Measurements from ENCODE around the gene KLK5. TPM values are rescaled to one million over a fixed set of nuclear protein-coding genes. Genes with fewer than 3 reads are reported as not detected.

KLK5 gene, protein sequence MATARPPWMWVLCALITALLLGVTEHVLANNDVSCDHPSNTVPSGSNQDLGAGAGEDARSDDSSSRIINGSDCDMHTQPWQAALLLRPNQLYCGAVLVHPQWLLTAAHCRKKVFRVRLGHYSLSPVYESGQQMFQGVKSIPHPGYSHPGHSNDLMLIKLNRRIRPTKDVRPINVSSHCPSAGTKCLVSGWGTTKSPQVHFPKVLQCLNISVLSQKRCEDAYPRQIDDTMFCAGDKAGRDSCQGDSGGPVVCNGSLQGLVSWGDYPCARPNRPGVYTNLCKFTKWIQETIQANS
- not detected in 2 replicates for total RNA-seq

DNA sequence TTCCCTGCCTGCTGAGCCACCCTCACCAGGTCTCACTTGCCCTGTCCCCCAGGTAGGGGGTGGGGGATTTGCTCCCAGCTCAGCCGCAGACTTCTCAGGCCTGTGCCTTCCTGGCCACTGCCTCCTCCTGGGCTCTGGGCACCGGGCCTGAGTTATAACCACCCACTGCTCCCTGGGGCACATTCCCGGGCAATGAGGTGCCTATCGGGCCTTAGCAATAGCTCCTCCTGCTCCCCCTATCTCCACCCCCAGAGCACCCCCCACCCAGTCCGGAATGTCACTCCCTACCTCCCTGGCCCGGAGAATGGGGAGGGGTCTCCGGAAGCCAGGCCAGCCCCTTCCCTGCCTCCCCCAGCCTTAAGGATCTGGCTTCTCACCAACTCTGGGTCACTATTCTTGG lies at the start of gene KLK5:
Gene KLK5 (minus strand): TSS at position 129 of the 400 bp plus-strand sequence. CDS start 381 bp downstream, outside the sequence.

DNA sequence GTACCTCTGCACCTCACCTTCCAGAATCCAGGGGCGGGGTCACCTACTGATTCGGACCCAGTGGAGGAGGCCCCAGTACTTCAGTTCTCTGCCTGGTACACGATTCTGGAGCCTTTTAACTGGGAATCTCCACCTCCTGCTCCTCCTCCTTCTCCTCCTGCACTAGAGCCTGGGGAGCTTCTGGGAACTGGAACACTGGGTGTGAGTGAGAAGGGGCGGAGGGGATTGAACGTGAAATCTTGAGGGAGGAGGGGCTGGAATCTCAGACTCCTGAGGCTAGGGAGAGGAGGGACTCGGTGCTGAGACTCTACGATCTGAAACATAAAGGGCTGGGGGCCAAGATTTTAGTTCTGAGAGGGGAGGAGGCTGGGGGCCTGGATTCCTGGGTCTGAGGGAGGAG lies 48.7 kb upstream of the KLK5 start, which contains the start of gene KLK8:
Gene KLK8 (minus strand): TSS at position 90 of the 400 bp plus-strand sequence. CDS start 437 bp downstream, outside the sequence.

DNA sequence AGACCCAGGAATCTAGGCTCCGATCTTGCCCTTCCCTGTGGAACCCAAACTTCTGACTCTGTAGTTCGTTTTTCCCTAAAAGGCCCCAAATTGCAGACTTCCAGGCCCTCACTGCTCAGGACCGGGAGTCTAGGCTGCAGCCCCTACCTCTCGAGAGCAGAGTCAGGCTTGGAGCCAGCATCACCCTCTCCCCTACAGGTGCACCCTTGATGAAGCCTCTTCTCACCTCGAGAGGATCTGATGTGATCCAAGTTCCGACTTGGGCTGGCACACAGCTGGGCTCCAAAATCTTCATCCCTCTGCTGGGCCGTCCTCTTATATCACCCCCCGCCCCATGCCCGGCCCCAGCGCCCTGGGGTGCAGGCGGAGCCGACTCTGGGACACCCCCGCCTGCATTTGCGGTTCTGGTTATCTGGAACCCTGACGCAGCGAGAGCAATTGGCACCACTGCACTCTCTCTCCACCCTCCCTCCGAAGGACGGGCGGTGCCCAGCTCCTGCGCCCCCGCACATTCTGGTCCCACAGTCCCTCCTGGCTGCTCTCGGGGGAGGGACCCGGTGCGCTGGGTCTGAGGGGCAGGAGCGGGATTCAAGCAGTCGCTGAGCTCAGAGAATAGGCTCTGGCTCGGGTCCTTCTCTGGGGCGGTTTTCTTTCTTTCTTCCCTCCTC lies 30.9 kb upstream of the KLK5 start, which contains the start of gene KLK7:
Gene KLK7 (minus strand): TSS at position 293 of the 668 bp plus-strand sequence. CDS start 1,518 bp downstream, outside the sequence.

DNA sequence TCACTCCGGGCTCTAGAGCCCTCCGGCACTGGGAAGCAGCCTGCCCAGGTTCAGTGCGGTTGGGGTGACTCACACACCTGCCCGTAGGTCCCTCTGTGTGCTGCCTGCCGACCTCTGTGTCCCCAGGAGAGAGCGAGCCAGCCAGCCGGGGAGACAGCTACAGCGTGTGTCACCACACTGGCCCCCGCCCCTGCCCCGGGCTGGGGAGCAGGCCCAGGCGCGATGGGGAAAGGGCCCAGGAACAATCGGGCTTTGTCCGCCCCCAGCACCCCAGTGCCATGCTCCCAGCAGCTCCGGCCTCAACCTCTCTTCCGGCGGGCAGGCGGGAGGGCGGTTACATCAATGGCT lies 16.5 kb upstream of the KLK5 start, which contains the start of gene KLK6:
Gene KLK6 (minus strand): TSS at position 179 of the 348 bp plus-strand sequence. CDS start 1,487 bp downstream, outside the sequence.

DNA sequence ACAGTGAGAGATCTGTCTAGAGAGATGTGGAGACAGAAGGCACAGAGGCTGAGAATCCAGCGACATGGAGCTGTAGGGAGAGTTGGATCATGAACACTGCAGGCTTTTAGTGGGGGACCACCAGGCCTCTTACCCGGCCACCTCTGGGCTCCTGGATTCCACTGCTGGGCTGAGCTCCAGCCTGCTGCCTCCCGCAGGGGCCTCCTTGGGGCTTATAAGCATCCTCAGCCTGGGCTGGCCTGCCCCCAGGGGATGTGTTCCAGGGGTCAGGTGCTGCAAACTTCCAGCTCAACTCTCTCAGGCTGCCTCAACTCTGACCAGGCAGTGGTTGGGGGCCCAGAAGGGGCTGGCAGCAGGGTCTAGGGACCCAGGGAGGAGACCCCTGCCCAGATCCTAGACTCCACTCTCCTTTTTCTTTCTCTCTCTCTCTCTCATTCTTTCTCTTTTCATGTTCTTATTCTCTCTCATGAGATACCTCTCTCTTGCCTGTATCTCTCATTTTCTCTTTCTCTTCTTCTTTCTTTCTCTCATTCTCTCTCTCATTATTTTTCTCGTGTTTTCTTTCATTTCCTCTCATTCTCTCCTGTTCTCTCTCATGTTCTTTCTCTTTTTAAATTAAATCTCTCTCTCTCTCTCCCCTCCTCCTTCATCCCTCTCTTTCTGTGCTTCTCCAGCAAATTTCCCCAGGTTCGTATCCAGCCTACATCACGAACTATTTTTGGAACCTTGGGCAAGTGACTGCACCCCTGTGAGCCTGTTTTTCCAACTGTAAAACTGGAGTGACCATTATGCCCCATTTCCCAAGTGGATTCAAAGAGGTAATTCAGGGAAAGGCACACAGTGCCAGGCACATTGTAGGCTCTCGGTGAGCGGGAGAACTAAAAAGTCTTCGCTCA lies 41.4 kb downstream of the KLK5 start, which contains the start of gene KLK4:
Gene KLK4 (minus strand): TSS at position 190 of the 896 bp plus-strand sequence. CDS start 657 bp downstream, outside the sequence.

Other genes with a start within 250 kb of the KLK5 start
- 2.1 and 5.7 TPM in 2 replicates for gene SHANK1, start 233.2 kb downstream of the KLK5 start, total RNA-seq
- 26.0 and 68.1 TPM in 2 replicates for gene CLEC11A, start 229.7 kb downstream of the KLK5 start, total RNA-seq
- not detected in 2 replicates for gene GPR32, start 182.6 kb downstream of the KLK5 start, total RNA-seq
- not detected in 2 replicates for gene ACP4, start 162.6 kb downstream of the KLK5 start, total RNA-seq
- not detected in 2 replicates for gene KLK1, start 129.3 kb downstream of the KLK5 start, total RNA-seq
- not detected in 2 replicates for gene KLK15, start 119.5 kb downstream of the KLK5 start, total RNA-seq
- not detected in 2 replicates for gene KLK3, start 98.1 kb downstream of the KLK5 start, total RNA-seq
- not detected in 2 replicates for gene KLK2, start 79.6 kb downstream of the KLK5 start, total RNA-seq
- not detected in 2 replicates for gene KLK4, start 41.6 kb downstream of the KLK5 start, total RNA-seq
- not detected in 2 replicates for gene KLK6, start 16.6 kb upstream of the KLK5 start, total RNA-seq
- not detected in 2 replicates for gene KLK7, start 30.9 kb upstream of the KLK5 start, total RNA-seq
- gene KLK8, start 48.6 kb upstream of the KLK5 start, total RNA-seq, result not detected in 2 replicates
- gene KLK10, start 66.7 kb upstream of the KLK5 start, total RNA-seq, result not detected in 2 replicates
- gene KLK11, start 73.6 kb upstream of the KLK5 start, total RNA-seq, result not detected in 2 replicates
- not detected in 2 replicates for gene KLK12, start 82.0 kb upstream of the KLK5 start, total RNA-seq
- gene KLK13, start 112.1 kb upstream of the KLK5 start, total RNA-seq, result not detected in 2 replicates
- not detected in 2 replicates for gene KLK14, start 129.8 kb upstream of the KLK5 start, total RNA-seq
- 3.4 and 3.5 TPM in 2 replicates for gene CTU1, start 155.4 kb upstream of the KLK5 start, total RNA-seq
- gene SIGLEC9, start 171.9 kb upstream of the KLK5 start, total RNA-seq, result not detected in 2 replicates
- gene SIGLEC7, start 189.3 kb upstream of the KLK5 start, total RNA-seq, result not detected in 2 replicates